Measurements from ENCODE around the gene TNNT3. TPM values are rescaled to one million over a fixed set of nuclear protein-coding genes. Genes with fewer than 3 reads are reported as not detected.

TNNT3 gene
- total and polyA plus RNA-seq, 2 of the 4 experiments (the other 2 are of a cell fraction) = not detected

- BruUV-seq (replicated peaks) = no TSS peak
- H2AFZ ChIP-seq (replicated peaks; ENCODE audit: low read length, poor library complexity) = no peak overlapping the region
- no peak overlapping the region for H4K8ac ChIP-seq (ENCODE audit: low read depth in 2 of 2, low read length in 2 of 2)
- no peak overlapping the region for H3K4ac ChIP-seq (ENCODE audit: low read depth, low read length)
- H3K14ac ChIP-seq (replicated peaks; ENCODE audit: low read depth, low read length) = no peak overlapping the region
- no peak overlapping the region for H3K4me2 ChIP-seq (ENCODE audit: low read depth, low read length)
- H2AK9ac ChIP-seq (replicated peaks; ENCODE audit: low read depth, low read length, poor library complexity) = no peak overlapping the region
- no peak overlapping the region for H2BK120ac ChIP-seq (ENCODE audit: low read depth, low read length)
- no peak overlapping the region for H2BK5ac ChIP-seq (ENCODE audit: low read depth, low read length, poor library complexity, severe bottlenecking)
- no peak overlapping the region for H3K18ac ChIP-seq (ENCODE audit: low read depth, low read length)
- peak; percentile 51; the same call in 1 of the 2 replicates for ATAC-seq (ENCODE audit: low read depth)
- no peak overlapping the region for H3K56ac ChIP-seq (ENCODE audit: extremely low read depth, insufficient read depth, low read length)
- H3K4me1 ChIP-seq (ENCODE audit: control insufficient read depth, insufficient read depth, low read length) = peaks cover 3% of the 10 kb centered on the region; the same call in 1 of the 2 replicates
- CTCF ChIA-PET = interaction anchor here (0.7 to 1.5 kb wide), 3 partner anchors 34 to 124 kb away, joined by 3 read pairs; no protein-coding TSS in a partner anchor
- H4K91ac ChIP-seq (ENCODE audit: insufficient read depth, low read depth, low read length) = no peak overlapping the region
- no peaks in the 10 kb centered on the region for H3K36me3 ChIP-seq (ENCODE audit: control insufficient read depth, insufficient read depth, low read length)
- no peaks in the 10 kb centered on the region for H4K20me1 ChIP-seq (ENCODE audit: insufficient read depth, low read length)
- dilution Hi-C loops (cut with HindIII; ENCODE audit: low sequenced_read_pairs, unreplicated experiment) (no loop called here), intact Hi-C loops (cut with micrococcal nuclease) (no loop called here), in situ Hi-C loops (cut with MboI; ENCODE audit: low sequenced_read_pairs) (no loop called here)
- H3K23ac ChIP-seq (ENCODE audit: low read depth, low read length) = no peak overlapping the region
- no peak overlapping the region for H3K4me3 ChIP-seq (ENCODE audit: insufficient read depth, low read depth, low read length)
- no peak overlapping the region for H2AK5ac ChIP-seq (ENCODE audit: low read depth, low read length)
- H3K79me1 ChIP-seq (ENCODE audit: low read depth in 1 of 2, low read length in 2 of 2) = no peaks in the 10 kb centered on the region
- H2BK20ac ChIP-seq (ENCODE audit: low read depth, low read length) = no peak overlapping the region
- WGBS, 2 experiments (ENCODE audit: extremely low coverage in 2 of 2, insufficient read length in 1 of 2) = 38% methylated on average over 6 of the region's 26 CpGs; no CpG with 5 or more reads in 1 of the 2 experiments
- H2BK15ac ChIP-seq (ENCODE audit: low read depth, low read length) = no peak overlapping the region
- no peak for DNase-seq
- H3K27ac ChIP-seq (ENCODE audit: insufficient read depth, low read length) = no peak overlapping the region
- POLR2A ChIA-PET (ENCODE audit: unreplicated experiment) = no interaction called here
- no peaks in the 10 kb centered on the region for H3K9me3 ChIP-seq (ENCODE audit: control insufficient read depth, insufficient read depth, low read length)
- no peak overlapping the region for H4K5ac ChIP-seq (ENCODE audit: low read depth, low read length)
- peaks cover 6% of the 10 kb centered on the region; the same call in 1 of the 2 replicates for H3K27me3 ChIP-seq (ENCODE audit: control insufficient read depth, insufficient read depth, low read length)
- no peak overlapping the region for H3K9ac ChIP-seq (ENCODE audit: low read depth, low read length)
- peak; percentile 25; the same call in 1 of the 2 replicates for TF ChIP-seq SMC3 (IDR thresholded peaks at IDR 0.05; ENCODE audit: low read depth, low read length)
- TF ChIP-seq, protein P1, sequence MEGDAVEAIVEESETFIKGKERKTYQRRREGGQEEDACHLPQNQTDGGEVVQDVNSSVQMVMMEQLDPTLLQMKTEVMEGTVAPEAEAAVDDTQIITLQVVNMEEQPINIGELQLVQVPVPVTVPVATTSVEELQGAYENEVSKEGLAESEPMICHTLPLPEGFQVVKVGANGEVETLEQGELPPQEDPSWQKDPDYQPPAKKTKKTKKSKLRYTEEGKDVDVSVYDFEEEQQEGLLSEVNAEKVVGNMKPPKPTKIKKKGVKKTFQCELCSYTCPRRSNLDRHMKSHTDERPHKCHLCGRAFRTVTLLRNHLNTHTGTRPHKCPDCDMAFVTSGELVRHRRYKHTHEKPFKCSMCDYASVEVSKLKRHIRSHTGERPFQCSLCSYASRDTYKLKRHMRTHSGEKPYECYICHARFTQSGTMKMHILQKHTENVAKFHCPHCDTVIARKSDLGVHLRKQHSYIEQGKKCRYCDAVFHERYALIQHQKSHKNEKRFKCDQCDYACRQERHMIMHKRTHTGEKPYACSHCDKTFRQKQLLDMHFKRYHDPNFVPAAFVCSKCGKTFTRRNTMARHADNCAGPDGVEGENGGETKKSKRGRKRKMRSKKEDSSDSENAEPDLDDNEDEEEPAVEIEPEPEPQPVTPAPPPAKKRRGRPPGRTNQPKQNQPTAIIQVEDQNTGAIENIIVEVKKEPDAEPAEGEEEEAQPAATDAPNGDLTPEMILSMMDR (conservative IDR thresholded peaks at IDR 0.05; ENCODE audit: low read depth, low read length) = peak; percentile 44
- TF ChIP-seq, protein P2, sequence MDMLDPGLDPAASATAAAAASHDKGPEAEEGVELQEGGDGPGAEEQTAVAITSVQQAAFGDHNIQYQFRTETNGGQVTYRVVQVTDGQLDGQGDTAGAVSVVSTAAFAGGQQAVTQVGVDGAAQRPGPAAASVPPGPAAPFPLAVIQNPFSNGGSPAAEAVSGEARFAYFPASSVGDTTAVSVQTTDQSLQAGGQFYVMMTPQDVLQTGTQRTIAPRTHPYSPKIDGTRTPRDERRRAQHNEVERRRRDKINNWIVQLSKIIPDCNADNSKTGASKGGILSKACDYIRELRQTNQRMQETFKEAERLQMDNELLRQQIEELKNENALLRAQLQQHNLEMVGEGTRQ (IDR thresholded peaks at IDR 0.05; ENCODE audit: low read depth, low read length) = no peak
- H3K9me1 ChIP-seq (ENCODE audit: insufficient read depth, low read length) = no peaks in the 10 kb centered on the region
These were observed 43.0 kb upstream of the TNNT3 start for GRCh38 chr11:1876361-1877063.

Measured in IMR-90 (cell line).